NK-92 (cell line): ENCODE measurements around the gene TMEM116.
"Not testable (repeated sequence)": the region's sequence is repeated elsewhere in the genome, so short reads cannot be mapped to it uniquely, and the experiment has no call there.

ENCODE experiments used
- DNase-seq: peaks from one replicate; lab custom pipeline; 2025; ENCODE audit not compliant: unreplicated experiment; lab: John Stamatoyannopoulos, UW

TMEM116 gene

DNA sequence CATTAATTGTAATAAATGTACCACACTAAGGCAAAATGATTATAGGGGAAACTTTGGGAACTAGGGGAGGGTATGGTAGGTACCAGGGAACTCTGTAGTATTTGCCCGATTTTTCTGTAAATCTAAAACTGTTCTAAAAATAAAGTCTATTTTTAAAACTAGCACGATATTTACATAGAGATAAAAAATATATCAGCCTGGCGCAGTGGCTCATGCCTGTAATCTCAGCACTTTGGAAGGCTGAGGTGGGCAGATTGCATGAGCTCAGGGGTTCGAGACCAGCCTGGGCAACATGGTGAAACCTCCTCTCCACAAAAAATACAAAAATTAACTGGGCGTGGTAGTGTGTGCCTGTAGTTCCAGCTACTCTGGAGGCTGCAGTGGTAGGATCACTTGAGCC, 32.4 kb downstream of the TMEM116 start:
- no peak for DNase-seq

DNA sequence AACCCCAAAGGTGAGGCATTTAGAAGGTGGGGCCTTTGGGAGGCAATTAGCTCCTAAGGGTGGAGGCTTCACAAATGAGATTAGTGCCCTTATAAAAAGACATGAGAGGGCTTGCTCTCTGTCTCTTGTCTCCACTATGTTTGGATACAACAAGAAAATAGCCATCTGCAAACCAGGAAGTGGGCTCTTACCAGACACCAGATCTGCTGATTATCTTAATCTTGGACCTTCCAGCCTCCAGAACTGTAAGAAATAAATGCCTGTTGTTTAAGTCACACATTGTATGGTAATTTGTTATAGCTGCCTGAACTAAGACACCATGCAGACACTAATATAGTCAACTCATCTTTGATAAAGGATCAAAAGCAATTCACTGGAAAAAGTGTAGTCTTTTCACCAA, 34.4 kb downstream of the TMEM116 start:
- no peak for DNase-seq

DNA sequence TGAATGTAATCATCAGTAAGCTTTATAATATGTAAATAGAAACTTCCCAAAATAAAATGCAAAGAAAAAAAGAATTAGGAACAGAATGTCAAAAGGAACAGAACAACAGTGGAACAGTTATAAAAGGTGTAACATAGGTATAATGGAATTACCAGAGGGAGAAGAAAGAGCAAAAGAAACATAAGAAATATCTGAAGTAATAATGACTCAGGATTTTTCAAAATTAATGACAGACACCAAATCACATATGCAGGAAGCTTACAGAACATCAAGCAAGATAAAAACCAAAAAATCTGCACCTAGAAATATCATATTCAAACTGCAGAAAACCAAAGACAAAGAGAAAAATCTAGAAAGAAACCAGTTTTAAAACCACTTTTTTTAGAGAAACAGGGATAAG, 36.1 kb downstream of the TMEM116 start:
- DNase-seq = no peak

DNA sequence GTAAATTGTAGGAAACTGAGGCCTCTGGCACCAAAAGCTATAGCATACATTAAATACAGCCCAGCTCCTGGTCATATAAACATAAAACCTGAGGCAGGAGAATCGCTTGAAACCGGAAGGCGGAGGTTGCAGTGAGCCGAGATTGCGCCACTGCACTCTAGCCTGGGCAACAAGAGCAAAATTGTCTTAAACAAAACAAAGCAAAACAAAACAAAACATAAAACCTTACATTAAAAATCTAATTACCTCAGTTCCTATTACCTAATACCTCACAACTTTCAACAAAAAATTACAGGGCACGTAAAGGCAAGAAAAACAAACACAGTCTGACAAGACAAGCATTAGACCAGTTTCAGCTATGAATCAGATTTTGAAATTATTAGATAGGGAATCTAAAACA, 36.7 kb downstream of the TMEM116 start:
- no peak for DNase-seq

DNA sequence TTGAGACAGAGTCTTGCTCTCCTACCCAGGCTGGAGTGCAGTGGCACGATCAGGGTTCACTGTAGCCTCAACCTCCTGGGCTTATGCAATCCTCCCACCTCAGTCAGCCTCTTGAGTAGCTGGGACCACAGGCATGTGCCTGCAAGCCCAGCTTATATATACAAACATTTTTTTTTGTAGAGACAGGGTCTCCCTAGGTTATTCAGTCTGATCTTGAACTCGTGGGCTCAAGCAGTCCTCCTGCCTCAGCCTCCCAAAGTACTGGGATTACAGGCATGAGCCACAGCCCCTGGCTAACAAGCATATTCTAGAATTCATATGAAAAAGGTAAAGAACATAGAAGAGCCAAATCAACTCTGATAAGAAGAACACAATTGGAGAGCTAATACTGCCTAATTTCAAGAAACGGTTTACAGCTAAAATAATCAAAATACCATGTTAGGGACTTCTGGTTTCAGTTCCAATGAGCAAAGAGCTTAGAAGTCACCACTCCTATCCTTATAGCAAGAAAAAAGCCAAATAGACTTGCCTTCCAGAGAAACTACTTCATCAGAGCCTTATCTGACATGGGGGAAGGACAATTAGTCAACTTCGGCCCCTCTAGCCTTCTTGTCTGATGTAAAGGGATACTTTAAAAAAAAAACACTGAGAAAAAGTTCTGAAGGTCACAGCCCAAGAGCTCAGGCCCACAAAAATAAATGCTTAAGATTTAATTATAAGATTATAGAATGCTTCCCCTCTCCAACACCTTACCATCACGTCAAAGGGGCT, 37.6 kb downstream of the TMEM116 start:
- no peak for DNase-seq

DNA sequence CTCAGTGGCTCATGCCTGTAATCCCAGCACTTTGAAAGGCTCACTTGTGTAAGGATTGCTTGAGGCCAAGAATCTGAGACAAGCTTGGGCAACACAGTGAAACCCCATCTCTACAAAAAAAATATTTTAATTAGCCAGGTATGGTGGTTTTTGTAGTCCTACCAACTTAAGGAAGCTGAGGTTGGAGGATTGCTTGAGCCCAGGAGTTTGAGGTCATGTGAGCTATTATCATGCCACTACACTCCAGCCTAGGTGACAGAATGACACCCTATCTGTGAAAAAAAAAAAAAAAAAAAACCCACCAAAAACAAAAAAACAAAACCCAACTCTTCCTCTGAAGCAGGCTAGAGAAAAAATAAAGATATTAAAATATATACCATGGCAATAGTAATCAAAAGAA, 41.2 kb downstream of the TMEM116 start:
- no peak for DNase-seq

DNA sequence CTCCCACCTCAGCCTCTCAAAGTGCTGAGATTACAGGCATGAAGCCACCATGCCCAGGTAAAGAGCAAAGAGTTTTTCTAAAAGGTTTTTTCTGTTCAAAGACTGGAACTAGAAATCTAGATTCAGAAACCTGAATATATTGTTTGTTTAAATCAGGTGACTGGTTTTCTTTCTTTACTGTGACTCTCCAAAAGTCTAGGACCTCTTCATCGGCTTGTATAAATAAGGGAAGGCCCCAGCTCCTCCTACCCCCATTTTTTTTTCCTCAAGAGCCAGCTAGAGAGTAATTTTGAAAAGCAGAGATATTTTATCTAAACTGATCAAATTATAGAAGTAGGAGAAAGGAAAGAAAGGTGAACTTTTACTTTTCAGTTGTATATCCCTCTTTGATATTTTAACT, 48.0 kb downstream of the TMEM116 start:
- DNase-seq = no peak

DNA sequence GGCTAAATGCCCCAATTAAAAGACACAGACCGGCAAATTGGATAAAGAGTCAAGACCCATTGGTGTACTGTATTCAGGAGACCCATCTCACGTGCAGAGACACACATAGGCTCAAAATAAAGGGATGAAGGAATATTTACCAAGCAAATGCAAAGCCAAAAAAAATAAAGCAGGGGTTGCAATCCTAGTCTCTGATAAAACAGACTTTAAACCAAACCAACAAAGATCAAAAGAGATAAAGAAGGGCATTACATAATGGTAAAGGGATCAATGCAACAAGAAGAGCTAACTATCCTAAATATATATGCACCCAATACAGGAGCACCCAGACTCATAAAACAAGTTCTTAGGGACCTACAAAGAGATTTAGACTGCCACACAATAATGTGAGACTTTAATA, 53.4 kb downstream of the TMEM116 start:
- DNase-seq = not testable (repeated sequence)

DNA sequence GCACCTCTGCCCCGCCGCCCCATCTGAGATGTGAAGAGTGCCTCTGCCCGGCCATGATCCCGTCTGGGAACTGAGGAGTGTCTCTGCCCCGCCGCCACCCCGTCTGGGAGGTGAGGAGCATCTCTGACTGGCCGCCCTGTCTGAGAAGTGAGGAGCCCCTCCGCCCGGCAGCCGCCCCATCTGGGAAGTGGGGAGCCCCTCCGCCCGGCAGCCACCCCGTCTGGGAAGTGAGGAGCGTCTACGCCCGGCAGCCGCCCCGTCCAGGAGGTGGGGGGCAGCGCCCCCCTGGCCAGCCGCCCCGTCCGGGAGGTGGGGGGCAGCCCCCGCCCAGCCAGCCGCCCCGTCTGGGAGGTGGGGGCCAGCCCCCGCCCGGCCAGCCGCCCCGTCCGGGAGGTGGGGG, 55.7 kb downstream of the TMEM116 start:
- not testable (repeated sequence) for DNase-seq

DNA sequence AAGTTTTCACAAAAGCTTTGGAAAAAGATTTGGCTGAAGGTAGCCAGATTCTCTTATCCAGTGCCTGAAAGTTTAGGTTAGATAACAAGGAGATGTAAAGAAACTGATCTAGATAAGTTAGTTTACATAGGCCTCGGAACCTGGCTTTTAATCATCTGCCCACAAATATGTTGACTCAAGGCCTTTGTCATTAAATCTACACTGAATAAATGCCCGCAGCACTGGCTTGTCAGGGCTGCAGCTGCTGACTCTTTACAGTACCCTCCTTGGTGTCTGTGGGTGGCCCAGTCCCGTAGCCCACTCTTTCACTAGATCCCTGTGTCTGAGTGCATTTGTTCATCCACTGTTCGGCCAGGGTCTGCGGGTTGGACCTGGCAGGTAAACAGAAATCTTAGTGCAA, 58.0 kb downstream of the TMEM116 start:
- DNase-seq = no peak

DNA sequence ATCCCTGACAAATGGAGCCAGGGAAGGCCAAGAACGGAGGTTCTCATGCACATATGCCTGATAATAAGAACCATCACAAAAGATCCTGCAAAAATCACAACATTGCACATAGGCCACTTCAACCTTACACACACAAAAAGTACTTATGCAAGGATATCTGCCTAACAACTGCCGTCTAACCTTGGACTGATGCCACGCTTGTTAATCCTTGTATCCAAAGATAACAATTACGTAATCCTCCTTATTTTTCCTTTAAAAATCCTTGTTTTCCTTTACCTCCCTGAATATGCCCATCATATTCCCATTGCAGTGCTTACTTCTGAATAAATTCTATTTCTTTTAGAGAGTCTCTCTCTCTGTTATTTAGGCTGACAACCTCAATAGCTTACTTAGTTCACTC, 59.5 kb downstream of the TMEM116 start:
- DNase-seq = no peak

DNA sequence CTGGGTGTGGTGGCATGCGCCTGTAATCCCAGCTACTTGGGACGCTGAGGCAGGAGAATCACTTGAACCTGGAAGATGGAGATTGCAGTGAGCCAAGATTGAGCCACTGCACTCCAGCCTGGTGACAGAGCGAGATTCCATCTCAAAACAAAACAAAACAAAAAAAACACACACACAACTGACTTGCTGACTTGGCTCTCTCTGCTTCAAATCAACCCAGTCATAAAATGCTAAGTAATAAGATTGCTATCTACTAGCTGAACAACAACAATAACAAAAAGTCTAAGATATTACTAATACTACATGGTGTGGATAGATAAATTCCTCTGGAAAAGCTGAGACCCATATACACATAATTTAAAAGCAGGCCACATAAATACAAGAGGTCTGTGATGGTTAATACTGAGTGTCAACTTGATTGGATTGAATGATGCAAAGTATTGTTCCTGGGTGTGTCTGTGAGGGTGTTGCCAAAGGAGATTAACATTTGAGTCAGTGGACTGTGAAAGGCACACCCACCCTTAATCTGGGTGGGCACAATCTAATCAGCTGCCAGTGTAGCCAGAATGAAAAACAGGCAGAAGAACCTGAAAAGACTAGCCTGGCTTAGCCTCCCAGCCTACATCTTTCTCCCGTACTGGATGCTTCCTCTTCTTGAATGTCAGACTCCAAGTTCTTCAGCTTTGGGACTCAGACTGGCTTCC, 60.7 kb downstream of the TMEM116 start:
- not testable (repeated sequence) for DNase-seq

DNA sequence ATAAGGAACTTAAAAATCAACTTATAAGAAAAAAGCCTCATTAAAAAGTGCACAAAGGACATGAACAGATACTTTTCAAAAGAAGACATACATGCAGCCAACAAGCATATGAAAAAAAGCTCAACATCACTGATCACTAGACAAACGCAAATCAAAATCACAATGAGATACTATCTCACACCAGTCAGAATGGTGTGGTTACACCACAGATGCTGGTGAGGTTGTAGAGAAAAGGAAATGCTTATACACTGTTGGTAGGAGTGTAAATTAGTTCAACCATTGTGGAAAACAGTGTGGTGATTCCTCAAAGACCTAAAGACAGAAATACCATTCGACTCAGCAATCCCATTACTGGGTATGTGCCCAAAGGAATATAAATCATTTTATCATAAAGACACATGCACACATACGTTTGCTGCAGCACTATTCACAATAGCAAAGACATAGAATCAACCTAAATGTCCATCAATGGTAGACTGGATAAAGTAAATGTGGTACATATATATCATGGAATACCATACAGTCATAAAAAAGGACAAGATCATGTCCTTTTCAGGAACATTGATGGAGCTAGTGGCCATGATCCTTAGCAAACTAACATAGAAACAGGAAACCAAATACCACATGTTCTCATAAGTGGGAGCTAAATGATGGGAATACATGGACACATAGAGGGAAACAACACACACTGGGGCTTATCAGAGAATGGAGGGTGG, 61.8 kb downstream of the TMEM116 start:
- not testable (repeated sequence) for DNase-seq

DNA sequence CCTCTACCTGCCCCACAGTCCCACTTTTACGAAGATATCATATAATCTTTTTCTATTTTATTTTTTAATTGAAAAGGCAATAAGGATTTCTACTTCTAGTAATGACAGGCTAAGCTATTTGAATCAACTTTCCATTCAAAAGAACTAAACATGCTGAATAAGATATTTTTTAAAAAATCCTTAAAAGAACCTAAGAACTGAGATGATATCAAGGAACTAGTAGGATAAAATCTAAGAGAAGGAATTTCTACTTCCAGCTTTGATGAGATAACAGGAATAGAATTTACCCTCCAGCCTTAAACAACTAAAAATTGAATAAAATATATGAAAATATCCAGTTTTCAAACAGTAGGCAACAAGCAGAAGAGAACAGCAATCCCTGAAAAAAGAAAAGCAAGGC, 69.0 kb downstream of the TMEM116 start:
- no peak for DNase-seq

DNA sequence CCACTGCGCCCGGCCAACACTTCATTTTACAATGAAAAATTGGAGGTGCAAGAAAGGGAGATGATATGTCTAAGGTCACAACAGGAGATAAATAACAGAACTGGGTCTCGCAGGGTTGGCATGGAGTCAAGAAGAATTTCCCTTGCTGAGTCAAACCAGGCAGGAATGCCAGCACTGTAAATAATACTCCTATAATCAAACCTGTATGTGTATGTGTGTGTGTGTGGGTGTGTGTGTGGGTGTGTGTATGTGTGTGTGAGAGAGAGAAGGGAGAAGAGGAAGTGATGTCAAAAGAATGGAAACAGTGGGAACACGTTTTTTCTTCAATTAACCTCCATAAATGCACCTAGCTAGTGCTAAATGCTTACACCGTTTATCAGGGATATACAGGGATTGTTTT, 70.4 kb downstream of the TMEM116 start:
- no peak for DNase-seq

DNA sequence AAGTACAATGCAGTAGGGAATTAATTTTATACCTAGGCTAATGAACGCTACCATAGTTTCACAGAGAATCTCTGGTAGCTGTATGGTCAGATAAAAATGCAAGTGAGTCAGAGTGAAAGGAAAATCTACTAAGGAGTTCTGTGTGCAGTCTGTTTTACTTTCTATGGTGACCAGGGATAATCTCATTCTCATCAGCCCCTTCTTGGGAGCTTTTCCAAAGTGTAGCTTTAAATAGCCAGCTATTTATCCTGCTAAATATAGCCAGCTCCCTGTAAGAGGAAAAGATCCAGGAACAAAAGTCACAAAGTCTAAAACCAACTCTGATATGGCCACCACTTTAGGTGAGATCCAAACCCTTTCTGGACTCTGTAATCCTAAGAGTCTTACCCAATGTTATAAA, 75.5 kb downstream of the TMEM116 start:
- DNase-seq = no peak

DNA sequence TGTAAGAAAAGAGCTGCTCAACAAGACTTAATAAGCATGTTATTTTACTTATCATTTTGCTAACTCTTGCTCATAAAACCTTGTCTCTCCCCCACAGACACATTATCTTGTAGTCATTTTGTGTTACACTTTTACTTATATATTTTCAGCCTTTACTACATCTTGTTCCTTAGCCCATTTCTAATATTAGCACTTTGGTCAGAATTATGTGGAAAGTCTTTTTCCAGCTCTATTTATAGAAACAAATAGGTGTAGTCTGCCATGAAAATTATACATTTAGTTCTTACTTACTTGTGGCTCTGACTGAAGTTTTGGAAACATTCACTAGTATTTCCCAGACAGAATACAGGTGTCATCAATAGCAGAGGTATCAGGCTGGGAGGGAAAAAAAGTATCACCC, 76.1 kb downstream of the TMEM116 start:
- DNase-seq = no peak

DNA sequence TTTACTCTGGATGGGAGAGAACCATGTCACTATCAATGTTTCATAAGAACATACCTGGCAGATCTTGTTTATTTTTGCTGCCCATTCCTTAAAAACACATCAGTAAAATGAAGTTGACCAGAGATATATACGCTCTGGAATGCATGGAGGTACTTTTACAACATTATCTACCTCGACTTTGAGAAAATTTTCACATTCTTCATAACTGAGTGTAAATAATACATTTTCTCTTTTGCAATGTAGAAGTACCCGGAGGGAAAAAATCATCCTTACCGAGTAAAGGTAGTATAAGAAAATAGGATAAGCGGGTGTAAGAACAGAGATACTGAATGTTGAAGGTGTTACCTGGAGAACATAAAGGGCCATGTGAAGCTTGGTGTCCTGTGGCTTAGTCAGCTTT, 80.7 kb downstream of the TMEM116 start:
- DNase-seq = no peak

DNA sequence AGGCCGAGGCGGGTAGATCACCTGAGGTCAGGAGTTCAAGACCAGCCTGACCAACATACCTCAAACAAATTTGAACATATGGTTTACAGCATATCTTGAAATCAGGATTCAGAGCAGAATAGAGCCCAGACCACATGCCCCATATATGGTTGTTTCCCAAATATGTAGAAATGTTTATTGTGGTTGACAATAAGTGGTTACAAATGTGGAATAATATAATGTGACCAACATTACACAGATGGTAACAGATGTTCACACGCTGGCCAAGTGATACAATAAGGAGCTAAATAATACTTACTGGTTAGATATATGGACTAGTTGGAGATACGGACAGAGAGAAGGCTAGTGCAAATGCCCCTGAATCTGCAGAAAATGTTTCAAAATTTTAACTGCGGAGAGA, 85.6 kb downstream of the TMEM116 start:
- no peak for DNase-seq

DNA sequence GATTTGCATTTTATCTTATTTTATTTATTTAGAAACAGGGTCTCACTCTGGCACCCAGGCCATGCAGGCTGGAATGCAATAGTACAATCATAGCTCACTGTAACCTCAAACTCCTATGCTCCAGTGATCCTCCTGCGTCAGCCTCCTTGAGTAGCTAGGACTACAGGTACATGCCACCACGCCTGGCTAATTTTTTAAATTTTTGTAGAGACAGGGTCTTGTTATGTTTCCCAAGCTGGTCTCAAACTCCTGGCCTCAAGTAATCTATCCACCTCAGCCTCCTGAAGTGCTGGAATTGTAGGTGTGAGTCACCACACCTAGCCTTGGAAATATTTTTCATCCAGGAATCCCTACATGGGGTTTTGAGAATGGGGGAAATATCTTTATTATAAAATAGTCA, 86.3 kb downstream of the TMEM116 start:
- DNase-seq = no peak

DNA sequence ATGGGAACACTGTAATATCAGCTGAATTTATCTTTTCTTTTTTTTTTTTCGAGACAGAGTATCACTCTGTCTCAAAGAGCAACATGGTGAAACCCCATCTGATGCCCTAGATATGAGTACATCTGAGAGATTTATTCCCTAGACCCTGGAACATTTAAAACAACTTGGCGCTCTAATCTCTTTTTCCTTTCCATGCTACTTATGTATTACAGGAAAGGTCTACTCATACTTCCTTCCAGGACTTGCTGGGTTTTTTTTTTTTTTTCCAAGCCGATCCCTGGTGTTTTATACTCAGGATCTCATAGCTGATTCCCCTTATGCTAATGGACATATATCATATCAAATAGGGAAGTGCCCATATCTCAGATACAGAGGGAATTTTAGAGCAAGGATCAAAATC, 87.8 kb downstream of the TMEM116 start:
- no peak for DNase-seq

DNA sequence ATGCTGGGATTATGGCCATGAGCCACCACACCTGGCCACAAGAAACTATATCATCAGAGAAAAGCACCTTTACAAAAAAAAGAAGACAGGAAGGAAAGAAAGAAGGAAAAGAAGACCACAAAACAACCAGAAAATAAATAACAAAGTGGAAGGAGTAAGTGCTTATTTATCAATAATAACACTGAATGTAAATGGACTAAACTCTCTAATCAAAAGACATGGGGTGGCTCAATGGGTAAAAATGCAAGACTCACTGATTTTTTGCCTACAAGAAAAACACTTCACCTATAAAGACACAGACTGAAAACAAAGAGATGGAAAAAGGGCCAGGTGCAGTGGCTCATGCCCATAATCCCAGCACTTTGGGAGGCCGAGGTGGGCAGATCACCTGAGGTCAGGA, 105.2 kb downstream of the TMEM116 start:
- DNase-seq = no peak
